Cardiac muscle cell (in vitro differentiated cells and primary cell): ENCODE data around the gene KCNH5. TPM values are rescaled to one million over a fixed set of nuclear protein-coding genes. Genes with fewer than 3 reads are reported as not detected.

Source experiments
- DNase-seq, 2 donors: peaks; one replicate each; pipeline versions ENCODE4 v3.0.0 to v3.0.0-alpha.2; 2010 to 2017; ENCODE audit warnings: low read depth in 1 of 2, low spot score in 1 of 2
- H3K27ac ChIP-seq: fragments of 200-600 bp; sonication (generic); 2 replicates; pipeline ENCODE4 v1.5.1; 2016
- H3K27me3 ChIP-seq: fragments of 200-600 bp; sonication (generic); 2 replicates; pipeline ENCODE4 v1.6.0; 2016; ENCODE audit warnings: control low read depth
- H3K36me3 ChIP-seq: fragments of 200-600 bp; sonication (generic); 2 replicates; pipeline ENCODE4 v1.5.1; 2016; ENCODE audit warnings: control low read depth
- H3K4me1 ChIP-seq: fragments of 200-600 bp; sonication (generic); 2 replicates; pipeline ENCODE4 v1.8.1; 2017; ENCODE audit warnings: low read depth, mild to moderate bottlenecking, mixed run types
- H3K4me3 ChIP-seq: fragments of 200-600 bp; sonication (generic); 2 replicates; pipeline ENCODE4 v1.5.1; 2016; ENCODE audit warnings: mild to moderate bottlenecking
- H3K9me3 ChIP-seq: fragments of 200-600 bp; sonication (generic); 2 replicates; pipeline ENCODE4 v1.5.1; 2017; ENCODE audit warnings: low read depth, mild to moderate bottlenecking, control low read depth
- polyA plus RNA-seq: library from polyadenylated mRNA; unstranded; fragments of >200 nt; fragmentation: Nextera tagmentation; extraction: Ambion mirVana; gene quantifications from 2 replicates; pipeline ENCODE4 v1.2.1, GENCODE V29; 2016
- total RNA-seq: library from RNA; depleted of rRNA; stranded (reverse); fragments of >200 nt; gene quantifications from 2 replicates; pipeline ENCODE4 v1.2.3, GENCODE V29; 2016
- TF ChIP-seq, protein P1 (sequence below): IDR thresholded peaks from 2 replicates; pipeline ENCODE4 v1.5.1; 2012; ENCODE audit warnings: low read depth, mild to moderate bottlenecking, low read length

The KCNH5 gene
- total and polyA plus RNA-seq, 2 experiments from 2014 or later, result 0.06 TPM; not detected in 1

DNA sequence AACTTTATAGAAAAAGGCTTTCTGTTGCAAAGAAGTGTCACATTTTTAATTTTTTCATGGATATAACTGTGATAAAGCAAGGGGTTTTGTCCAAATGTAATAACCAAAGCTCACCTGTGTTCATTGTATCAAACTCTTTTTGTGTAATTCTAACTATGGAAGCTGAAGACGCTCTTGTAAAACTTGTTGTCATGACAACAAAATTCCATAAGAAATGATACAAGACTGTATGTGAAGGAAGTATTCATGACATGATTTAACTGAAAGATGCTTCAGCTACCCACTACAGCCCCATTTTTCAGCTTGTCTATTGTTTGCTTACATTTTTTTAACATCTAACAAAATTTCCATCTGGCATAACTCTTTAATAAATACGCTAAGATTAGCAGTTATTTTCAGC, 360.9 kb downstream of the KCNH5 start:
- Histone ChIP-seq H3K9me3 (no peaks in the 10 kb centered on the region), H3K27ac (no peak overlapping the region)
- TF ChIP-seq, protein P1, sequence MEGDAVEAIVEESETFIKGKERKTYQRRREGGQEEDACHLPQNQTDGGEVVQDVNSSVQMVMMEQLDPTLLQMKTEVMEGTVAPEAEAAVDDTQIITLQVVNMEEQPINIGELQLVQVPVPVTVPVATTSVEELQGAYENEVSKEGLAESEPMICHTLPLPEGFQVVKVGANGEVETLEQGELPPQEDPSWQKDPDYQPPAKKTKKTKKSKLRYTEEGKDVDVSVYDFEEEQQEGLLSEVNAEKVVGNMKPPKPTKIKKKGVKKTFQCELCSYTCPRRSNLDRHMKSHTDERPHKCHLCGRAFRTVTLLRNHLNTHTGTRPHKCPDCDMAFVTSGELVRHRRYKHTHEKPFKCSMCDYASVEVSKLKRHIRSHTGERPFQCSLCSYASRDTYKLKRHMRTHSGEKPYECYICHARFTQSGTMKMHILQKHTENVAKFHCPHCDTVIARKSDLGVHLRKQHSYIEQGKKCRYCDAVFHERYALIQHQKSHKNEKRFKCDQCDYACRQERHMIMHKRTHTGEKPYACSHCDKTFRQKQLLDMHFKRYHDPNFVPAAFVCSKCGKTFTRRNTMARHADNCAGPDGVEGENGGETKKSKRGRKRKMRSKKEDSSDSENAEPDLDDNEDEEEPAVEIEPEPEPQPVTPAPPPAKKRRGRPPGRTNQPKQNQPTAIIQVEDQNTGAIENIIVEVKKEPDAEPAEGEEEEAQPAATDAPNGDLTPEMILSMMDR, result no peak

DNA sequence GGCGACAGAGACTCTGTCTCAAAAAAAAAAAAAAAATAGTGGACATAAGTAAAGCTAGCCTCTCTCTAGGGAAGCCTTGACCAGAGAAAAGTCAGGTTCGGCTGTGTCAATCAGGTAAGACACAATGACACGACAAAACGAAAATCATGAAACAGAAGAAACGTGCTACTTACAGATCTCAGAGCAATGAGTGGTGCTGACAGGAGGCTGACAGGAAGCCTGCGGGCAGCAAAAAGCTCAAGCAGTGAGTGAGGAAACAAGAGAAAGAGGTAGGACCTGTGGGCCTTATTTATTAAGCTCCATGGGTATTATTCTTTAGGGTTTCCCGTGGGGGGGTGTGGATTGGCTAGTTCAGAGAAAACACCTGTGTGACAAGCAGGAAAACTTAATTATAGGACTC, 363.1 kb downstream of the KCNH5 start:
- TF ChIP-seq, protein P1, result no peak
- H3K4me1 ChIP-seq, result no peaks in the 10 kb centered on the region
- no peaks in the 10 kb centered on the region for H3K27me3 ChIP-seq
- peak in 1 of 2 donors; percentile 6 for DNase-seq
- no peaks in the 10 kb centered on the region for H3K36me3 ChIP-seq
- no peak overlapping the region for H3K4me3 ChIP-seq
- no peaks in the 10 kb centered on the region for H3K9me3 ChIP-seq
- H3K27ac ChIP-seq, result no peak overlapping the region

More for the DNA sequence above, 360.9 kb downstream of the KCNH5 start:
- no peak for DNase-seq
- Histone ChIP-seq H3K27me3 (no peaks in the 10 kb centered on the region), H3K4me3 (no peak overlapping the region), H3K36me3 (no peaks in the 10 kb centered on the region), H3K4me1 (no peaks in the 10 kb centered on the region)

DNA sequence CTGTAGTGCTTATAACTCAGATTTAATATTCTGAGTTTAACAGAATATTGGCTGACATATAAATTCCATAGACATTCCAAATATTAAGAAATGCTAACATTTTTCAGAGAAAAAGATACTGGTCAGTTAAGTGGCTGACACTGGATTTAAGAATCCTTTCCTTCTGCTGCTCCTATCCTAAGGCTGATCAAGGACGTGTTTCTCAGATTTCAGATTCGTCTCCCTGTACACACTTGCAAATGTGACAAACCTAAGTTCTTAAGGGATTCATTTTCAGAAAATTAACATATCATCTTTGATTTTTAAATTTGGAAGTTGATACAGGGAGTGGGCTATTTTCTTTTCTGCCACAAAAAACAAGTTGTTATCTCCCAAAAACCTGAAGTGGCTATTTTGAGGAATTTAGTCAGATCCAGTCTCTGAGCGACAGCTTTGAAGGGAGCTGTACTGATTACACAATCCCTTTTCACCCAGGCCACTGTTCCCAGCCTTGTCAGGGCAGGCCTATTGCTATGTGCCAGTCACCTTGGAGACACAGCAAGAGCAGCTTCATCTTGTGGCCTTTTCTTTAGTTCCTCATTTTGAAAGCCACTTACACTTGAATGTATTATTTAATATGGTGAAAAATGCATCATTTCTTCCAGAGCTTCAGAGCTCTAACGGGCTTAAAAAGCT, 370.6 kb downstream of the KCNH5 start:
- peak in 1 of 2 donors; percentile 45 for DNase-seq
- H3K27ac ChIP-seq, result peak overlapping the region; percentile 18
- no peaks in the 10 kb centered on the region for H3K9me3 ChIP-seq
- H3K36me3 ChIP-seq, result no peaks in the 10 kb centered on the region
- H3K27me3 ChIP-seq, result no peaks in the 10 kb centered on the region
- TF ChIP-seq, protein P1, result no peak
- peaks cover 8% of the 10 kb centered on the region for H3K4me1 ChIP-seq
- H3K4me3 ChIP-seq, result no peak overlapping the region

DNA sequence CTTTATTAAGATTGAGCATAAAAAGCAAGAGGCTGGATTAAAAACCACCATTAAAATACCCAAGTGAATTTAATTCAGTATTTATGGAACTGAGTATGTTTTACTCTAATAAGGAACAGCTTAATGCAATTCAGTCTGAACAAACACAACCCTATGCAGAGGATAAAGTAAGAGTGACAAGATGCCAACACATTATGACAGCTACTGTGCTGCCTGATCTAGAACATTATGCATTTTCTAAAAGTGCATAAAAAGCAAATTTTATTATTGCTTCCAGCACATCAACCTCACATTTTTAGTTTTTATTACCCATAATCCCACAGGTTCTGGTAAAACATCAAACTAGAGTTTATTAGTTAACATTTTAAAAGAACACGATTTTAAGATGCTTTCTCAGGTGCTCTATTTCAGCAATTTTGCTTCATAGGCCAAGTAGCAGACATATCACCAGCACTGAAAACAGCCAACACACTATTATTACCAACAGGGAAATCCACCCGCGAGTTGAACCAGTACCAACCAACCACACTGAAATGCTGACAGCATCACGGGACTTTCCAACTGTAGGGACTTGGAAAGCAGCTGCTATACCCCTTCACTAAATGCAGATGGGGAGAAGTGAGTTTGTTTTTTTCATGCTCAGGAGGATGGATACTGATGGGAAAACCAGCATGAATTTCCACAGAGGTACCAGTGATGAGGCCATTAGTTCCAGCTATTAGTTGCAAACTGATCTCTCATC, 372.1 kb downstream of the KCNH5 start:
- no peaks in the 10 kb centered on the region for H3K9me3 ChIP-seq
- H3K4me3 ChIP-seq, result no peak overlapping the region
- H3K27me3 ChIP-seq, result no peaks in the 10 kb centered on the region
- H3K4me1 ChIP-seq, result peaks cover 8% of the 10 kb centered on the region
- no peak for DNase-seq
- H3K36me3 ChIP-seq, result no peaks in the 10 kb centered on the region
- TF ChIP-seq, protein P1, result no peak
- H3K27ac ChIP-seq, result no peak overlapping the region

DNA sequence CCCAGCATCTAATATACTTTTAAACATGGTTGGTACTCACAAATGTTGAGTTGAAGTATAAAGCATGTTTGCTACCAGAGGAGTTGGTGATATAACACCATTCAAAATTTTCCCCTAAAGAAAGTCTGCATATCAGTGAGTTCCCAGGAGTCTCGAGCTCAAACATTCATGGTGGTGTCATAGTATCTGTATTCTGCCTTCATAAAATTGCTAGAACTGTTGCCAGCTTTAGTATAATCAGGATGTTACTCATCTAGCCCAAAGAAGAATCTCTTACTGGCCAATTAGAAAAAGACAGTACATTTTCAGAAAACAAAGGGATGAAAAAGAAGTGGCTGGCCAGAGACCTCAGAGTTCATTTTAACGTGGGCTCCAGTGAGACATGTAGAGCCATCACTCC, 374.7 kb downstream of the KCNH5 start:
- Histone ChIP-seq H3K9me3 (no peaks in the 10 kb centered on the region), H3K36me3 (no peaks in the 10 kb centered on the region), H3K4me1 (peaks cover 8% of the 10 kb centered on the region), H3K4me3 (no peak overlapping the region), H3K27me3 (no peaks in the 10 kb centered on the region), H3K27ac (no peak overlapping the region)
- DNase-seq, result peak in 1 of 2 donors; percentile 11
- TF ChIP-seq, protein P1, result no peak
